Fibroblast of skin of scalp (primary cell): Measurements from ENCODE around the gene SKIL.
A peak's percentile ranks its signal among the peaks of the same experiment; 100 is the strongest.

ENCODE experiments used
- DNase-seq: peaks from one replicate; pipeline ENCODE4 v3.0.0-alpha.2; 2013

SKIL gene

DNA sequence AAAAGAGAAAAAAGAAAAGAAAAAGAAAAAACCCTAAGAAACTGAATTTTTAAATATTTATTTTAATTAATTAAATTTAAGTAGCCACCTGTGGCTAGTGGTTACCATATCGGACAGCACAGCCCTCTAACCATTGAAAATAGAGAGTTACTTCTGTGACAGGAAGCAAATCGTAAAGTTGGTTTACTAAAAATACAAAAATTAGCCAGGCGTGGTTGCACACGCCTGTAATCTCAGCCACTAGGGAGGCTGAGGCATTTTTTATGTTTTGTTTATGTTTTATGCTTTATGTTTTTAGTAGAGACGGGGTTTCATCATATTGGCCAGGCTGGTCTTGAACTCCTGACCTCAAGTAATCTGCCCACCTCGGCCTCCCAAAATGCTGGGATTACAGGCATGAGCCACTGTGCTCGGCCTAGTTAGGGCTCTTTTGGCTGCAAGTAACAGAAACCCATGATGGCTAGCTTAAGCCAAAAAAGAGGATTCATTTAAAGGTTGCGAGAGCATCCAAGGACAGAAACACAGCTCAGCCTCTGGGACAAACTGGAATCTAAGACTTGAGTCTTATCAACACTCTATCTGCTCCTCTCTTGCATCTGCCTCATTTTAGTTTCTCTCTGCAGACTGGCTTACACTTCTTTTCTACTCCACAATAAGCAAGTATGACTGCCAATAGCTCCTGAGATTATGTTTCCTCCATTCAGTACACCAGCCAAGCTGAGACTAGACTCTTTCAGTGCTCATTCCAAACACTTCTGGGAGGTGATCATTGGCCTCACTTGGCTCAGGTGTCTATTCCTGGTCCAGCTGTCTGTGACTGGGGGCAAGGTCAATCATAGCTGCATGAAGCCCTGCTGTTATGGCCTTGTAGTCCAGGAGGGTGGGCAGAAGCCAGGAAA lies 6.8 kb upstream of the SKIL start:
- no peak for DNase-seq

DNA sequence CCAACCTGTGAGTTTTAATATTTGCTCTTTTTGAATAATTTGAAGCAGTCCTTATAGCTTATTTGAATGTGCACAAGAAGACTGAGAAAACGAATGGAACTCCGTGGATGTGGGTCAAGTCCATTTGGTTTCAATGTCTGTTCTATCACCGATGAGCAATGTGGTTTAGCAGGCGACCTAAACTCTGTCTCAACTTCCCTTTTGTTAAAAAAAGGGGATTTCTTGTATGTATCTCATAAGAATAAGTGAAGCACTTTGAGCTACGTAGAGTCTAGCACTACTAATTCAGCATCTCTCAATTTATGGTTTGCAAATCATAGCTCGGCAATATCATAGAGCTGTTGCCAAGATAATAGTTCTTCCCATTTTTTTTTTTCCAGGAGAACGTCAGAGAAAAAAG lies 4.6 kb upstream of the SKIL start:
- DNase-seq: no peak

DNA sequence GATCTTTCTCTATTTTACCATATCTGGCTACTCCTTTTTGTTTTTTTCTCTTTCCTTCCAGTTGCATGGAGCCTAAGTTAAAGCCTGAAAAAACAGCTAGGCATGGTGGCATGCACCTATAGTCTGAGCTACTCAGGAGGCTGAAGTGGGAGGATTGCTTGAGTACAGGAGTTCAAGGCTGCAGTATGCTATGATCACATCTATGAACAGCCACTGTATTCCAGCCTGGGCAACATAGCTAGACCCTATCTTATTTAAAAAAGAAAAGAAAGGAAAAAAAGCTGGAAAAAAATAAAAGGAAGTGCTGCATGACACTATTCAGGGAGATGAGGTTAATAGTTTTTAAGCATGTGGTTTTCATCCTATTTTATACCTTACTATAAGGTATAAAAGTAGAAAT lies 4.0 kb upstream of the SKIL start:
- no peak for DNase-seq

DNA sequence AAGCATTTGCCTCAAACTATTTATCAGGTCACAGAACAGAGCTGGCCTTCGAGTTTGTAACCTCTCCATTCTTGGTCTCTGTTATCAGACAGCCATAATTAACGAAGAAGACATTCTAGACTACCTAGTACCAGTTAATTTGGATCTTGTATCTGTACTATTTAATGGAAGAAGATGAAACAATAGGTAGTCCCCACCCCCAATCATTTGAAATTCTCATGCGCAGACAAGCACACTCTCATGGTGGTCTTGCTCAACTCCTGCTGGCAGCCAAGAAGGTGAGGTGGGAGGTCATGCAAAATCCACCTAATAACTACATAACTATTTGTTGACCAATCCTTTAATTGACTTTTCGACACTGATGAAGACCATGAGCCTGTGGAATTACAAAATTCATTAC lies 2.8 kb upstream of the SKIL start:
- no peak for DNase-seq

DNA sequence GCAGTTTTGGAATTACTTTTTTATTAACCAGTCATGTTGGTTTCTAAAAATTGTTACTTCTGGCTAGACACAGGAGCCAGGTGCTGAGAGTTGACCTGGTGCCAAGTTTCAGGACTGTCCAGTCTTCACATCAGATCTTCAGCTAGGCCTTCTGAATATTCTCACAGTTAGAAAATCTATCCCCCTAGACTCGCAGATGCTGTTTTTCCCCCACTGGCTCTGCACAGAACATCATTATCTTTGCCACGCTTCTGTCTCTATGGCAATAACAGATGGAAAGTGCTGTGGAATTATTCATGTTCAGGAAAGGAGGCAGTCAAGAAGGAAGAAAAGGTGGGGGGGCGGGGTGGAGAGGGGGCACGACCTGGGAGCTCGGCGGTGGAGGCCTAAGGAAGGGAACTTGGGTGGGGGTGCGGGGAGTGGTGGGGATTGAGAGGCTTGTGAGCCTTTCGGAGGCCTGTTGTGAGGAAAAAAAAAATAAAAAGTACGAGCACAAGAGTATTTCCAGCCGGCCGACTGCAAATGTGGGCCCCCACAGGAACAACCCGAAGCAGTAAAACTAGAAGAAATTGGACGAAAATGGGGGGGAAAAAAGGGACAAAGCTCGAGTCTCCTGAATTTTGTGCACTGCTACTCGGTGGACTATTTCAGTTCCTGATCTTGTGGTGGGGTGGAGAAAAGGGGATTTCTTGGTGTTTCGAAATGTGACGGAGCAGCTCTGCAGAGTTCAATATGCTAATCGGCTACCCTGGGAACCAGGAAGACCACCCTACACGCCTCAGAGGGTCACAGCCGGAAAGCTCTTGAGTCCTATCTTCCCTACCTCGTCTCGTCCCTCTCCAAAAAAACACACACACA lies 1.5 kb upstream of the SKIL start:
- DNase-seq: peak; percentile 49

DNA sequence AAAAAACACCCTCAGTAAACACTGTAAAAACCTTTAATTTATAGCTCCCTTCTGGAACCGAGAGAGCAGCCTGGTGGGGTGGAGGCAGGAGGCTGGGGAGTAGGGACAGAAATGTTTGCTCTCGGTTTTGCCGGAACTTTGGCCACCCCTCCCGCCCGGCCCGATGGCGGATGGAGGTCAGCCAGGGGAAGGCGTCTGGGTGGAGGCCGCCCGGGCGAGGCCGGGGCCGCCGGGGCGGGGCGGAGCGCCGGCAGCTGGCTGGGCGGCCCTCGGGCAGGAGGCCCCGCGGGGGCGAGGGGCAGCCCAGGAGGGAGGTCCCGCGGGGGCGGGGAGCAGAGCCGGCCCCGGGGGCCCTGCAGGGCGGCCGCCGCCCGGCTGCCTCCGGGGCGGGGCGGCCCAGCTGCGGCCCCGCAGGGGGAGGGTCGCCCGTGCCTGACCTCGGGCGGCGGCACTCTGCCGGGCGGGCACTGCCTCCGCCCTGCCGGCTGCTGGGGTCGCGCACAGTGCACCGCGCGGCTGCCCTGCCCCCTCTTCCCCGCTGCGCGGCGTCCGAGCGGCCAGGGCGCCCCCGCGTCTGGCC lies 829 bp upstream of the SKIL start:
- DNase-seq: peak; percentile 92

DNA sequence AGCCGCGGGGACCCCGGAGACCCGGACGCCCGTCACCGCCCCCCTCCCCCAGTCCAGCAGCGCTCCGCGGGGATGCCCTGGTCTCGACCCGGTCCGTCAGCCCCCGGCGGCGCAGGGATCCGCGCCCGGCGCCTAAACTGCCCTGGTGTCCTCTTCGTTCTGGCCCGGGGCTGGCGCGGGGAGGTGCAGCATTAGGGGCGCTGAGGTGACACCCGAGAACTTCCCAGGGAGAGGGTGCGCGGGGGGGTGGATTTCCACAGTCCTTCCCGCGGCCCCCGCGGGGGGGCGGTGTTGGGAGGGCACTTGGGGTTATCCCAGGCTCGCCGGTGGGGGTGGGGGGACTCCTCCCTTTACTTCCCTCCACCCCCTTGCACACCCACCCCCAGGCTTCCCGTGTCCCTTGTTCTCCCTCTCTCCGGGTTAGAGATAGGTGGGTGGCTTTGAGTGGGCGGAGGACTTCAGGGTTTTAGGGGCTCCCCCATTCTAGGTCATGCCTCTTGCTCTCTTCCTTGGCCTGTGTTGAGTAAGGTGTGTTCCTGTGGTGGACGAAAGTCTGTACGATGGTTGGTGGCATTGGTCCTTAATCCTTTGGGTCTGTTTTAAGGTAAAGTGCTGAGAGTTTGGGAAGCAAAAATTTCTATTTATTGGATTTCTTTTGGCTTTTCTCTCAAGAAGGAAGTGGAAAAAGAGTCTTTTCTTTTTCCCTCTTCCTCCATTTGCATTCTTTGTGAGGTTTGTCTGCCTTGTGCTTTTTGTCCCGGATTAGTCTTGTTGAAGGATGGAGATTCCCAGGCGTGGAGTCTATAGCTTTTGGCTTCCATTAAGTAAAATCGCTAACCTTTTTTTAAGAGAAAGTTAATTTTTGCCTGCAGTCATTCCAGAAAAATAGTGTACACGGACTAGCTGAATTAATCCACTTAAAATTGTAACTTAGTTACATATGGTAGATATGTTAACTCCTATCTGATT lies 811 bp downstream of the SKIL start:
- DNase-seq: peak; percentile 84

DNA sequence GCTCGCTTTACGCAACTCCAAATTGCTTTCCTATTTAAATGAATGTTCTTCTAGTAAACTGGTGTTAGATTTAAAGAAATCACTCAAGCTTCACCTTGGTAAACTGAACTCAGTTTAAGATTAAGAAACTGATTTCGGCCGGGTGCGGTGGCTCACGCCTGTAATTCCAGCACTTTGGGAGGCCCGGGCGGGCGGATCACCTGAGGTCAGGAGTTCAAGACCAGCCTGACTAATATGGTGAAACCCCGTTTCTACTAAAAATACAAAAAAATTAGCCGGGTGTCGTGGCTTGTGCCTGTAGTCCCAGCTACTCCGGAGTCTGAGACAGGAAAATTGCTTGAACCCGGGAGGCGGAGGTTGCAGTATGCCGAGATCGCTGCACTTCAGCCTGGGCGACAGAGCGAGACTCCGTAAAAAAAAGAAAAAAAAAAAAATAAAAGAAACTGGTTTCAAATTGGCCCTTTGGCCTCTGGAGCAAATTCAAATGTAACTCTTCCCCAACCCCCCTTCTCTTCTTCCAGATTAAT lies 1.7 kb downstream of the SKIL start:
- no peak for DNase-seq

DNA sequence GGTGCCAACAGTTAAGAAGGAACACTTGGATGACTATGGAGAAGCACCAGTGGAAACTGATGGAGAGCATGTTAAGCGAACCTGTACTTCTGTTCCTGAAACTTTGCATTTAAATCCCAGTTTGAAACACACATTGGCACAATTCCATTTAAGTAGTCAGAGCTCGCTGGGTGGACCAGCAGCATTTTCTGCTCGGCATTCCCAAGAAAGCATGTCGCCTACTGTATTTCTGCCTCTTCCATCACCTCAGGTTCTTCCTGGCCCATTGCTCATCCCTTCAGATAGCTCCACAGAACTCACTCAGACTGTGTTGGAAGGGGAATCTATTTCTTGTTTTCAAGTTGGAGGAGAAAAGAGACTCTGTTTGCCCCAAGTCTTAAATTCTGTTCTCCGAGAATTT lies 3.0 kb downstream of the SKIL start:
- peak; percentile 14 for DNase-seq

DNA sequence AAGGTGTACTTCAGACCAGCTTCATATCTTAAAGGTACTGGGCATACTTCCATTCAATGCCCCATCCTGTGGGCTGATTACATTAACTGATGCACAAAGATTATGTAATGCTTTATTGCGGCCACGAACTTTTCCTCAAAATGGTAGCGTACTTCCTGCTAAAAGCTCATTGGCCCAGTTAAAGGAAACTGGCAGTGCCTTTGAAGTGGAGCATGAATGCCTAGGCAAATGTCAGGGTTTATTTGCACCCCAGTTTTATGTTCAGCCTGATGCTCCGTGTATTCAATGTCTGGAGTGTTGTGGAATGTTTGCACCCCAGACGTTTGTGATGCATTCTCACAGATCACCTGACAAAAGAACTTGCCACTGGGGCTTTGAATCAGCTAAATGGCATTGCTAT lies 3.4 kb downstream of the SKIL start:
- no peak for DNase-seq

DNA sequence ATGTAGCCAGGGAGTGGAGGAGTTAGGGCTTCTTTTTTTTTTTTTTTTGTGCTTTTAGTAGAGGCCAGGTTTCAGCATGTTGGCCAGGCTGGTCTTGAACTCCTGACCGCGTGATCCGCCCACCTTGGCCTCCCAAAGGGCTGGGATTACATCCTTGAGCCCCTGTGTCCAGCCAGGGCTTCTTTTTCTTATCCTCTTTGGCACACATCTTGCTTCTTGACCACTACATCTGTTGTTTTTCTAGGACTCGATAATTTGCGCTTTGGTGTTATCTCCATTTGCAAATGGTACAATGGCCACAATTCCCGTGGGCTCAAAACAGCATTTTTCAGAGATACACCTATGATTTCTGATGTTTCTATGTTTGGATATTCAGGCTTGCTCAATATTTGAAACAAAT lies 4.2 kb downstream of the SKIL start:
- no peak for DNase-seq

DNA sequence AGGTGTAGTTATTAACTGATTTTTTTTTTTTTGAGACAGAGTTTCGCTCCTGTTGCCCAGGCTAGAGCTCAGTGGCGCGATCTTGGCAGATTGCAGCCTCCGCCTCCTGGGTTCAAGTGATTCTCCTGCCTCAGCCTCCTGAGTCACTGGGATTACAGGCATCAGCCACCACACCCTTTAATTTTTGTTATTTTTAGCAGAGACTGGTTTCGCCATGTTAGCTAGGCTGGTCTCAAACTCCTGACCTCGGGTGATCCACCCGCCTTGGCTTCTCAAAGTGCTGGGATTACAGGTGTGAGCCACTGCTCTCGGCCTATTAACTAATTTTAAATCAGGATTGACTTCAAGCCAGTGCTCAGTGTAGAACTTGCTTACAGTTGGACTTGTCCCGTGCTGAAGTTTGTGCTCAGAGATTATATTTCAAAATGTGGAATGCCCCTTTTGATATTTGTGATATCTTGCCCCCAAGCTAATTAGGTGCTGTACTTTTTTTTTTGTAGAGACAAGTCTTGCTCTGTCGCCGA lies 6.0 kb downstream of the SKIL start:
- DNase-seq: no peak

DNA sequence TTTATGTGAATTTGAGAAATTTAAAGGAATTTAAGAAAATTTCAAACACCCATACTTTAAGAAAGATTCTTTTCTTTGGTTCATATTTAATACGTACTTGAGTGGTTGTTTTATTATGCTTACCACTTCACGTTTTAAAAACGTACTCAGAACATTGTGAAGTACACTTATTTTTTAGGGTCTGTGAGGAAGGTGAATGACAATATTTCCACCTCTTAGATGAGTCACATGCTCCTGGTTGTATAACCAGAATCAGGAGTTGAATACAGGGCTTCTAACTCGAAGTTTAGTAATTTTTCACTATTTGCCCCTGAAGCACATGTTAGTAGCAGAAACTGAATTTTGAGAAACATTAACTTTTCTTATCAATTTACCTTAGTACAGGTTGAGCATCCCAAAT lies 7.5 kb downstream of the SKIL start:
- DNase-seq: no peak

DNA sequence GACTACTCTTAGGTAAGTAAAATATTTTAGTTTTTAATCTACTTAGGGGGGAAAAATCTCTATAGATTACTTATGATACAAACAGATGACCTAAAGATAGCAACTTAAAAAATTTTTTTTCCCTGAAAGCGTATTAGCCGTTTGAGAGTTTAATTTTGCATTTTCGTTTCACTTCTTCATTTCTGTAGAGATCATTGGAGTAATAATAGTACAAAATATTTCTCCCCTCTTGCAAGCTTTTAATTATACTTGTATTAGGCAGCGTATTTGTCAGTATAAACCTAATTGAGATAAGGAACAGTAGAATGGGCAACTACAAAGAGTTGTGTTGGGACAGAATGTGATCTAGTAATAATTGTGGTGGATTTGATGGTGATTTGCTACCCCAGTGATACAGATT lies 10.3 kb downstream of the SKIL start:
- no peak for DNase-seq

DNA sequence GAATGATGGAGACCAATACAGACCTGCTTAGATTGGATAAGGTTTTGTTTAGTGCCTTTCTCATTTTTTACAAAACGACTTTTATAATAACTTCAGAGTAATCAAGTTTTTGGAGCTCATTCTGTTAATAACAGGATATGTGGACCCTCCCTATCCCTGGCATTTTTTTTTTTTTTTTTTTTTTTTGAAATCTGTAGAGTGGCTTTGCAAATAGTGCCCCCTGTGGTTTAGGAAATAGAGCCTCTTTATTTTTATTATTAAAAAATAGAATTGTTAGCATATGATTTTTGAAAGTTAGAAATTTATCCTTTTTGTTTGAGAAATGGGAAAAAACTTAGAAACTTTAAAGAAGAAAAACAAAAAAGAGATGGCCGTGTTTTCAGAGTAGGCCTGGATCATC lies 11.4 kb downstream of the SKIL start:
- no peak for DNase-seq

DNA sequence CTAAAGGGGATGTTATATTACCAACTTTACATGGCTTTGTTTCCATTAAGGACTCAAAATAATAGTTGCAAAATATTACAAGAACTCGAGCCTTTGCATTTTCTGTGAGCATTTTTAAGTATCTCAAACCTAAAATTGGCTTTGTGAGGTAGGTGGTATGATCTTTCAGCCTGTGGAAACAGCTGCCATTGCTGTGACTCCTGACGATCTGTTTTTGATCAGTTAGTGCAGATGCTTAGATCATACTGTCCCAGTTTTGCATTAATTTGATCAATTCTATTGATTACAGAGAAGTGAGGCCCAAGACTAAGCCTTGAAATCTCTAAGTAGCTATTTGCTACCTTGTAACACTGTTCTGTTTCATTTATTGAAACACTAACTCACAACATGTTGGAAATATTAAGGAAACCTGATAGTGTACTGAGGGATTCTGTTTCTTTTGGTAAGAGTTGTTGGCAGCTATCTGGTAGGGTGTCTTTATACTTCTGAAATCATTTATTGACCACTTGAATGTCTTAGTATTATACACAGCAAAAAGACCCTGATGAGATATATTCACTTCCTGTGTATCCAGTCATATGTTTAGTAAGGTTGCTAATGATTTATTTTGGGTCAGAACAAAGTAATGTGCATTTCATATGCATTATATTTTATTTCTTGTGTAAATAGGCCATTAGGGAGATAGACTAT lies 14.8 kb downstream of the SKIL start:
- no peak for DNase-seq

DNA sequence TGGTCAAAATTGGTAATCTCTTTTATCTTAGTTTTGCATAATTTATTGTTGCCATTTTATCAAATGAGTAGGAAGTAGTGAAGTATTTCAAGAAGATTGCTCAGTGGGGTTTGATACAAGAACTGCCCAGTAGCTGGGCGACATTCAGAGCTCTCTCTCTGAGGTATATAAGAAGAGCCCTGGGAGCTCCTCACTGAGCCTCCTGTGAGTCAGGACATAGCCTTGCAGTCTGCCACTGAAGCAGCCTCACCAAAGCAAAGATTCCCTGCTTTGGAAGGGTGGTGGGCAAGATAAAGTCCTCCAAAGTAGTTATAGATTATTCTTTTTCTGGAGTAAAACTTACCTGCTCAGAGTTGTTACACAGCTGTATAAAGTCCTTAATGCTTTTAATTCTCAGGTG lies 26.1 kb downstream of the SKIL start:
- DNase-seq: peak; percentile 27

DNA sequence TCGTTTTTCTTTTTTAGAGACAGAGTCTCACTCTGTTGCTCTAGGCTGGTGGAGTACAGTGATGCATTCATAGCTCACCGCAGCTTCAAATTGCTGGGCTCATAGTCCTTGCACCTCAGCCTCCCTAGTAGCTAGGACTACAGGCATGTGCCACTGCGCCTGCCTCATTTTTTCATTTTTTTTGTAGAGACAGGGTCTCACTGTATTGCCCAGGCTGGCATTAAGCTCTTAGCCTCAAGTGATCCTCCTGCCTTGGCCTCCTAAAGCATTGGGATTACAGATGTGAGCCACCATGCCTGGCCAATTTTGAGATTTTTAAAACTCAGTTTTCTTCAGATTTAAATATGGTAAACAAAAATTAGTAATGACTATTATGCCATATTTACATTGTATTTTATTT lies 29.0 kb downstream of the SKIL start:
- DNase-seq: no peak

DNA sequence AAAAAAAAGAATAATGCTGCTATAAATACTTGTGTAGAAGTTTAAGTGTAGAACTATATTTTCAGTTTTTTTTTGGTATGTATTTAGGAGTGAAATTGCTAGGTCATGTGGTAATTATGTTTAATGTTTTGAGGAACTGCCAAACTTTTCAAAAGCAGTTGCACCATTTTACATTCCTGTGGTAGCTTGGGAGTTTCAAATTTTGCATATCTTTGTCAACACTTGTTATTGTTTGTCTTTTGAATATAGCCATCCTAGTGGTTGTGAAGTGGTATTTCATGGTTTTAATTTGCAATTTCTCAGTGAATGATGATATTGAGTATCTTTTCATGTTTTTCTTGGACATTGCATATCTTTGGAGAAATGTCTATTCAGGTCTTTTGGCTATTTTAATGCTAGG lies 30.4 kb downstream of the SKIL start:
- peak; percentile 46 for DNase-seq

DNA sequence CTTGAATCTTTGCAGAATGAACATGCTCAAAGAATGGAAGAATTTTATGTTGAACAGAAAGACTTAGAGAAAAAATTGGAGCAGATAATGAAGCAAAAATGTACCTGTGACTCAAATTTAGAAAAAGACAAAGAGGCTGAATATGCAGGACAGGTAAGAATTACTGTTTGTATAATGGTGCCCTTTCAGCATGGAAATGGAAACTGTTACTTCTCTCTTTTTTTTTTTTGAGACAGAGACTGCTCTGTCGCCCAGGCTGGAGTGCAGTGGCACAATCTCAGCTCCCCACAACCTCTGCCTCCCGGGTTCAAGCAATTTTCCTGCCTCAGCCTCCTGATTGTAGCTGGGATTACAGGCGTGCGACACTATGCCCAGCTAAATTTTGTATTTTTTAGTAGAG lies 33.6 kb downstream of the SKIL start:
- no peak for DNase-seq

DNA sequence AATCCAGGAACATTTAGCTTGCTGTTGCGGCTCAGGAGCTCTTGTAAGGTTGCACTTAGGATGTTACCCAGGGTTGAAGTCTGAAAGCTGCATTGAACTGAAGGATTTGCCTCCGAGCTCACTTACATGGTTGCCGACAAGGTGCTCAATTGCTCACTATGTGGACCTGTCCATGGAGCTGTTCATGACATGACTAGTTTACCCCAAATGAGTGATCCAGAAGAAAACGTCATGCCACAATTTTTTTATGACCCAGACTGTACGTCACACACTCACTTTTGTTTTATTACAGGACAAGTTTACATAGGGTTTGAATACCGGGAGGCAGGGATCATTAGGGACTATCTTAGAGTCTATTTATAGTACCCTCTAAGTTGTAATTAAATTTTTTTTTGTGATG lies 40.2 kb downstream of the SKIL start:
- DNase-seq: no peak
